ENCODE data around the gene SPTBN4.
"Not testable (repeated sequence)": the region's sequence is repeated elsewhere in the genome, so short reads cannot be mapped to it uniquely, and the experiment has no call there.

DNA sequence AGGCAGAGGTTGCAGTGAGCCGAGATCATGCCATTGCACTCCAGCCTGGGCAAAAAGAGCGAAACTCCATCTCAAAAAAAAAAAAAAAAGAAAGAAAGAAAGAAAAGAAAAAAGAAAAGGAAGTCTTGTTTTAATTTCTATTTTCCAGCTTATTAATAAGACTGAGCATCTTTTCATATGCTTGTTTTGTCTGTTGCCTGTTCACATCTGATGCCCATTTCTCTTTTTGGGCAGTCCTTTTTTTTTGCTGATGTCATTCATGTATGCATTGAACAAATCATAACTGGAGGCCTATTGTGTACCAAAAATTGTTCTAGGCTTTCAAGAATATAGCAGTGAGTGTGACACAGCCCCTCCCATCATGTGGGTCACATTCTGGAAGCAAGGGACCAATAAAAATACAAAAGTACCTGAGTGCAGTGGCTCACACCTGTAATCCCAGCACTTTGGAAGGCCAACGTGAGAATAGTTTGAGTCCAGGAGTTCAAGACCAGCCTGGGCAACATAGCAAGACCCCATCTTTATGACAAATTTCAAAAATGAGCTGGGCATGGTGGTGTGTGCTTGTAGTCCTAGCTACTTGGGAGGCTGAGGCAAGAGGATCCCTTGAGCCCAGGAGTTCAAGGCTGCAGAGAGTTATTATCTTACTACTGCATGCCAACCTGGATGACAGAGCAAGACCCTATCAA is 79.5 kb downstream of the SPTBN4 start:
- TF ChIP-seq CTCF (IDR thresholded peaks at IDR 0.05; ENCODE audit: low read length); EZH2 (IDR thresholded peaks at IDR 0.05; ENCODE audit: borderline replicate concordance, low read length): not testable (repeated sequence)

Measured in OCI-LY1 (cell line).